Right lobe of liver (tissue), 6 donors: ENCODE measurements around the gene ECD. TPM values are rescaled to one million over a fixed set of nuclear protein-coding genes. Genes with fewer than 3 reads are reported as not detected.
"Not testable (repeated sequence)": the region's sequence is repeated elsewhere in the genome, so short reads cannot be mapped to it uniquely, and the experiment has no call there.

Experiments
- ATAC-seq, 4 donors: fragments of 200-7000 bp; cut with Tn5 transposase; one replicate each; pipeline ENCODE4 v1.9.1; 2020; ENCODE audit warnings: mild to moderate bottlenecking in 4 of 4, moderate library complexity in 4 of 4
- DNase-seq, 3 donors: peaks; one replicate each; pipeline ENCODE4 v3.0.0-alpha.2; 2020
- H3K27ac ChIP-seq, 3 donors: fragments of 200-600 bp; one replicate each; pipeline ENCODE4 v1.8.0; 2022
- H3K27me3 ChIP-seq, 2 donors: fragments of 200-600 bp; one replicate each; pipeline ENCODE4 v1.8.0; 2022
- H3K36me3 ChIP-seq, 4 donors: fragments of 200-600 bp; sonication (generic) in 1 of 4; one replicate each; pipeline versions ENCODE4 v1.5.1 to v1.8.0; 2017 to 2022; ENCODE audit warnings: control low read depth in 1 of 4
- H3K4me1 ChIP-seq, 4 donors: fragments of 200-600 bp; sonication (generic) in 1 of 4; one replicate each; pipeline versions ENCODE4 v1.5.1 to v1.8.0; 2017 to 2022; ENCODE audit warnings: control low read depth in 1 of 4
- H3K4me3 ChIP-seq, 3 donors: fragments of 200-600 bp; one replicate each; pipeline ENCODE4 v1.8.0; 2022
- H3K9me3 ChIP-seq, 4 donors: fragments of 200-600 bp; sonication (generic) in 1 of 4; one replicate each; pipeline versions ENCODE4 v1.5.1 to v1.8.0; 2017 to 2022; ENCODE audit warnings: control low read depth in 1 of 4
- POLR2A ChIP-seq: fragments of 450-650 bp; IDR thresholded peaks from one replicate; pipeline ENCODE4 v1.6.1; 2017; ENCODE audit warnings: antibody characterized with exemption, mild to moderate bottlenecking
- WGBS: methylation state at CpG from one replicate; pipeline ENCODE4 v1.1.6; 2018; ENCODE audit warnings: low coverage, low lambda C conversion rate; ENCODE audit not compliant: insufficient coverage; ENCODE audit errors: missing lambda C conversion rate; 5-methylcytosine and 5-hydroxymethylcytosine counted together
- intact Hi-C, 2 donors: fragments of 100-400 bp; cut with DNase I; formaldehyde crosslinking; loops; one replicate each; pipeline versions ENCODE4 v1.11.2 to v1.14.1; 2022
- total RNA-seq, 6 experiments: library from RNA; depleted of rRNA in 2 of 6; stranded (reverse); fragments of >200 nt in 2 of 6; fragmentation: NEBNext Ultra II Directional in 3 of 6; extraction: Animal tissue kit (Norgen Biotek cat#: 25700) in 3 of 6; gene quantifications; one replicate each; pipeline versions ENCODE4 v1.1.0 to v1.2.4, GENCODE V29; 2016 to 2023
- TF ChIP-seq, protein P1 (sequence below), 4 donors: fragments of 200-600 bp in 3 of 4; fragments of 450-650 bp in 1 of 4; IDR thresholded peaks; one replicate each; pipeline versions ENCODE4 v1.5.1 to v1.8.0; 2016 to 2022; ENCODE audit warnings: antibody characterized with exemption in 4 of 4, mild to moderate bottlenecking in 2 of 4
- donor health status: DM: no; HTN: yes; CAD: no.
- donor health status: DM: no; HTN: no; CAD: no.
- donor health status: DM: no; HTN: no; CAD: no.
- donor health status: DM: no; HTN: yes; CAD: no.
- donor health status: DM: no; HTN: yes; CAD: no.

ECD gene
- total RNA-seq, 6 experiments from 2014 or later, result 8.8 to 21.2 (median 11.7) TPM

DNA sequence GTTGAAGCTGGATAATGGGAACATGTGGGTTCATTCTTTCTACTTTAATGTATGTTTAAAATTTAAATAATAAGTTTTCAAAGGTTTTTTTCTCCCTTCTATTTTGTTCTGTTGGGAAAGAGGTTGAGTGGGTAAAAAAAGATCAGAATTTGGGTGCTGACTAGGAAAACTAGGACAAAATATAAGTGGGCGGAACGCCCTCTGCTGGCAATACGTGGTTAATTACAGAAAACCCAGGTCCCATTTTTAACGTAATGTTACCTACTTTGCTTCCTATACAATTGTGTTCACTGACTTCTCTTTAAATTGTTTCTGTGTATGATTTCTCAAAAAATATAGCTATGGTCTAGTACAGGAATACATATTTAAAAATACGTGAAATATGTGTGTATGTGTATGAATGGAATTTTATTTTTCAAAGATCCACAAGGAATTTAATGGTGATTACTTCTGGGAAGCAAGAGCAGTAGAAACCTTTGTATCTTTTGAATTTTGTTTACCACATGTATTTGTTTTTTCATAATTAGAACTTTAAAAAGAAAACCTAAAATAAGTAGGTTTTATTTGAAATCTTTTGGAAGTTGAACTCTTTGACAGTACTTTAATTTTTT, 8.7 kb downstream of the ECD start:
- H3K27ac ChIP-seq, result no peak overlapping the region
- ATAC-seq, result peak; percentile 75 to 92 (median 82)
- H3K27me3 ChIP-seq, result no peaks in the 10 kb centered on the region
- peak in 2 of 3 donors; percentile 45 to 54 for DNase-seq
- no peaks in the 10 kb centered on the region for H3K4me1 ChIP-seq
- H3K36me3 ChIP-seq, result peaks cover 0 to 36% (median 10%) of the 10 kb centered on the region in 4 donors
- intact Hi-C loops, result no loop called here
- no peak overlapping the region for H3K4me3 ChIP-seq
- H3K9me3 ChIP-seq, result no peaks in the 10 kb centered on the region
- WGBS, result 2% methylated on average over 5 of the region's 5 CpGs
- TF ChIP-seq, protein P1, sequence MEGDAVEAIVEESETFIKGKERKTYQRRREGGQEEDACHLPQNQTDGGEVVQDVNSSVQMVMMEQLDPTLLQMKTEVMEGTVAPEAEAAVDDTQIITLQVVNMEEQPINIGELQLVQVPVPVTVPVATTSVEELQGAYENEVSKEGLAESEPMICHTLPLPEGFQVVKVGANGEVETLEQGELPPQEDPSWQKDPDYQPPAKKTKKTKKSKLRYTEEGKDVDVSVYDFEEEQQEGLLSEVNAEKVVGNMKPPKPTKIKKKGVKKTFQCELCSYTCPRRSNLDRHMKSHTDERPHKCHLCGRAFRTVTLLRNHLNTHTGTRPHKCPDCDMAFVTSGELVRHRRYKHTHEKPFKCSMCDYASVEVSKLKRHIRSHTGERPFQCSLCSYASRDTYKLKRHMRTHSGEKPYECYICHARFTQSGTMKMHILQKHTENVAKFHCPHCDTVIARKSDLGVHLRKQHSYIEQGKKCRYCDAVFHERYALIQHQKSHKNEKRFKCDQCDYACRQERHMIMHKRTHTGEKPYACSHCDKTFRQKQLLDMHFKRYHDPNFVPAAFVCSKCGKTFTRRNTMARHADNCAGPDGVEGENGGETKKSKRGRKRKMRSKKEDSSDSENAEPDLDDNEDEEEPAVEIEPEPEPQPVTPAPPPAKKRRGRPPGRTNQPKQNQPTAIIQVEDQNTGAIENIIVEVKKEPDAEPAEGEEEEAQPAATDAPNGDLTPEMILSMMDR (IDR thresholded peaks at IDR 0.05), result peak; percentile 74 to 82 (median 79)
- TF ChIP-seq POLR2A, result no peak

DNA sequence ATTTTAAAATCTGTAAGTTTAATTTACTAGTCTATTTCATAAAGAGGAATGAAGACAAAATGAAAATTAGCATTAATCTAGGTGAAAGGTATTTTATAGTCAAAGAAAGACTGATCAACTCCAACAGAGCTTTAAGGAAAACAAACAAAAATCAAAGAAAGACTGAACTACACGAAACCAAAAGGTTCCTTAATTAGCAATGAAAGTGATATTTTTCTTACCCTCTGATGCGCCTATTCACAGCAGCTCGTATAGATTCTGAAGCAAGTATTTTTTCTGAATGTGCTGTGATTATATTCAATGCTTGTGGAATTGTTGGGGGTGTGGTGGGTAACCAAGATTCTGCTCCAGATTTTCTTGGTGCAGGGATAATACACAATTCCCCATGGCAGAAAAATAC, 11.8 kb downstream of the ECD start:
- no peaks in the 10 kb centered on the region for H3K9me3 ChIP-seq
- H3K36me3 ChIP-seq, result peaks cover 0 to 58% (median 18%) of the 10 kb centered on the region in 4 donors
- H3K4me1 ChIP-seq, result no peaks in the 10 kb centered on the region
- no peak overlapping the region for H3K27ac ChIP-seq
- no peak for ATAC-seq
- H3K27me3 ChIP-seq, result no peaks in the 10 kb centered on the region
- WGBS, result 81% methylated on average over 3 of the region's 3 CpGs
- no peak for TF ChIP-seq POLR2A
- TF ChIP-seq, protein P1 (IDR thresholded peaks at IDR 0.05), result no peak
- no peak for DNase-seq
- H3K4me3 ChIP-seq, result no peak overlapping the region
- intact Hi-C loops, result no loop called here

DNA sequence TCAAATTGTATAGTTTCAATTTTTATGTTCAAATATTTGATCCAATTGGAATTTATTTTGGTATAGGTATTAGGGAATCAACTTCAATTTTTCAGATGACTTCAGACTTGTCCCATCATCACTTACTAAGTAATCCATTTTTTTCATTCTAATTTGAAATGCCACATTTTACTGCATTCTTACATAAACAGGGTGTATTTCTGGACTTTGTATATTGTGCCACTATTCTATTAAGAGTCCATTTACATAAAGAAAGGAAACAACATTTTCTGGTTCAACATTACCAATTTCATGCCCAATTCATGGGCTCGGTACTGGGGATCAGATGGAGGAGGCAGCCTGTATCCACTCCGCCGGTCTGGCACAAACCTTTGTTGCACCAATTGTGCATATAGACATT, 15.8 kb downstream of the ECD start:
- TF ChIP-seq POLR2A, result no peak
- TF ChIP-seq, protein P1 (IDR thresholded peaks at IDR 0.05), result no peak
- H3K9me3 ChIP-seq, result no peaks in the 10 kb centered on the region
- no peaks in the 10 kb centered on the region for H3K27me3 ChIP-seq
- H3K36me3 ChIP-seq, result peaks cover 0 to 68% (median 18%) of the 10 kb centered on the region in 4 donors
- H3K4me1 ChIP-seq, result no peaks in the 10 kb centered on the region
- DNase-seq, result no peak
- no peak overlapping the region for H3K27ac ChIP-seq
- 100% methylated on average over 3 of the region's 3 CpGs for WGBS
- H3K4me3 ChIP-seq, result no peak overlapping the region
- intact Hi-C loops, result no loop called here
- no peak for ATAC-seq

DNA sequence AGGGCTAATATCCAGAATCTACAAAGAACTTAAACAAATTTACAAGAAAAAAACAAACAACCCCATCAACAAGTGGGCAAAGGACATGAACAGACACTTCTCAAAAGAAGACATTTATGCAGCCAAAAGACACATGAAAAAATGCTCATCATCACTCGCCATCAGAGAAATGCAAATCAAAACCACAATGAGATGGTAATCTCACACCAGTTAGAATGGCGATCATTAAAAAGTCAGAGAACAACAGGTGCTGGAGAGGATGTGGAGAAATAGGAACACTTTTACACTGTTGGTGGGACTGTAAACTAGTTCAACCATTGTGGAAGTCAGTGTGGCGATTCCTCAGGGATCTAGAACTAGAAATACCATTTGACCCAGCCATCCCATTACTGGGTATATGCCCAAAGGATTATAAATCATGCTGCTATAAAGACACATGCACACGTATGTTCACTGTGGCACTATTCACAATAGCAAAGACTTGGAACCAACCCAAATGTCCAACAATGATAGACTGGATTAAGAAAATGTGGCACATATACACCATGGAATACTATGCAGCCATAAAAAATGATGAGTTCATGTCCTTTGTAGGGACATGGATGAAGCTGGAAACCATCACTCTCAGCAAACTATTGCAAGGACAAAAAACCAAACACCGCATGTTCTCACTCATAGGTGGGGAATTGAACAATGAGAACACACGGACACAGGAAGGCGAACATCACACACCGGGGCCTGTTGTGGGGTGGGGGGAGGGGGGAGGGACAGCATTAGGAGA, 17.0 kb downstream of the ECD start:
- H3K4me1 ChIP-seq, DNase-seq, H3K9me3 ChIP-seq, H3K4me3 ChIP-seq, H3K27ac ChIP-seq, ATAC-seq, H3K27me3 ChIP-seq, intact Hi-C loops: not testable (repeated sequence)
- peaks cover 0 to 71% (median 18%) of the 10 kb centered on the region in 4 donors for H3K36me3 ChIP-seq
- WGBS, result 98% methylated on average over 4 of the region's 8 CpGs

DNA sequence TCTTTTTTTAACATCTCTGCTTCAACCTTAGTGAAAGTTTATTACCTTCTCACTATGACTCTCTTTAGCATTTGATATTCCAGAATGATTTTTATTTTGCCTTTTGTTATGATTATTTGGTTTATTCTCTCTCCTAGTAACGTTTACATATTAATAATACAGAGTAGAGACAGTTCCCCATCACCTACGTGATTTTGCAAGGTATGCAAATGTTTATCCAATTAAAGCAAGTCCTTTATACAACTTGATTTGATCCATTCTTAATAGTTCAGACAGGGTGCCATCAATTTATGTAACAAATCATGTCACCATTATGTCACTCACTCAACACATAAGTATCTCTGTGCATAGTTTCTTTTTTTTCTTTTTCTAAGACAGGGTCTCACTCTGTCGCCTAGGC, 26.2 kb downstream of the ECD start:
- Histone ChIP-seq H3K36me3 (peaks cover 4 to 84% (median 19%) of the 10 kb centered on the region in 4 donors), H3K4me1 (no peaks in the 10 kb centered on the region), H3K27me3 (no peaks in the 10 kb centered on the region), H3K27ac (no peak overlapping the region), H3K4me3 (no peak overlapping the region), H3K9me3 (no peaks in the 10 kb centered on the region)
- WGBS, result 95% methylated on average over 3 of the region's 3 CpGs
- intact Hi-C loops, result no loop called here
- ATAC-seq (no peak), DNase-seq (no peak)
- TF ChIP-seq, protein P1 (IDR thresholded peaks at IDR 0.05), result no peak
- TF ChIP-seq POLR2A, result no peak
